HepG2 (cell line): ENCODE data around the gene ABCC2. TPM values are rescaled to one million over a fixed set of nuclear protein-coding genes. Genes with fewer than 3 reads are reported as not detected.

Experiments
- DDIT3 ChIP-seq: sonication (generic); formaldehyde crosslinking; IDR thresholded peaks from 2 replicates; pipeline ENCODE4 v1.4.0; 2020; ENCODE audit warnings: mild to moderate bottlenecking, missing genetic modification reagents
- ELK4 ChIP-seq: sonication (generic); formaldehyde crosslinking; IDR thresholded peaks from 2 replicates; pipeline ENCODE4 v1.9.0; 2021; ENCODE audit warnings: missing genetic modification reagents, borderline replicate concordance
- HHEX ChIP-seq: IDR thresholded peaks from 2 replicates; pipeline ENCODE4 v1.6.1; 2016; ENCODE audit warnings: control low read depth
- HNRNPH1 ChIP-seq: fragments of 200-400 bp; formaldehyde crosslinking; optimal IDR thresholded peaks from 2 replicates; pipeline ENCODE3; 2017; ENCODE audit warnings: mild to moderate bottlenecking, low read depth, low read length
- KAT7 ChIP-seq: IDR thresholded peaks from 2 replicates; pipeline ENCODE4 v1.6.1; 2018; ENCODE audit warnings: borderline replicate concordance, missing compliant biosample characterization
- MED1 ChIP-seq: sonication (generic); formaldehyde crosslinking; IDR thresholded peaks from 2 replicates; pipeline ENCODE4 v1.4.0; 2020; ENCODE audit warnings: missing genetic modification reagents
- MTF1 ChIP-seq: sonication (generic); formaldehyde crosslinking; IDR thresholded peaks from 2 replicates; pipeline ENCODE4 v1.5.0; 2020; ENCODE audit warnings: missing genetic modification reagents
- RNF219 ChIP-seq: sonication (generic); formaldehyde crosslinking; IDR thresholded peaks from 2 replicates; pipeline ENCODE4 v1.5.0; 2020; ENCODE audit warnings: mild to moderate bottlenecking, missing genetic modification reagents
- XBP1 ChIP-seq: sonication (generic); formaldehyde crosslinking; IDR thresholded peaks from 2 replicates; pipeline ENCODE4 v1.5.0; 2020; ENCODE audit warnings: missing genetic modification reagents
- ZNF407 ChIP-seq: sonication (generic); formaldehyde crosslinking; IDR thresholded peaks from one replicate; pipeline ENCODE4 v1.5.1; 2020; ENCODE audit warnings: mild to moderate bottlenecking, missing genetic modification reagents; ENCODE audit errors: not compliant biosample characterization
- polyA plus RNA-seq, 8 experiments: library from polyadenylated mRNA; depleted of rRNA in 3 of 8; stranded (reverse) in 7 of 8; unstranded in 1 of 8; fragments of >200 nt; fragmentation: Illumina TruSeq in 4 of 8; extraction: Trizol in 4 of 8; gene quantifications; 2 replicates each; pipeline versions ENCODE4 v1.2.1 to v1.2.3, GENCODE V29; 2011 to 2016; ENCODE audit warnings: low read depth in 4 of 8, missing spikeins in 1 of 8, mixed read lengths in 1 of 8; ENCODE audit not compliant: insufficient read depth in 1 of 8
- total RNA-seq, 5 experiments: library from RNA; depleted of rRNA; stranded (reverse); fragments of >200 nt; fragmentation: Illumina TruSeq; extraction: Trizol; gene quantifications; 2 replicates each; pipeline ENCODE4 v1.2.3, GENCODE V29; 2016; ENCODE audit warnings: low read depth in 1 of 5

Gene ABCC2
- total and polyA plus RNA-seq, 2 of the 13 experiments (the other 11 are each of a cell fraction or from before 2014, with no cell fraction given), result 181 to 497 TPM

- no peak for TF ChIP-seq RNF219
- no peak for TF ChIP-seq XBP1
- no peak for TF ChIP-seq DDIT3 (CRISPR knock-in tag)
- no peak for TF ChIP-seq KAT7
- TF ChIP-seq MED1, result no peak
- TF ChIP-seq MTF1, result no peak
- TF ChIP-seq HHEX (CRISPR knock-in tag), result no peak
- no peak for TF ChIP-seq HNRNPH1
- no peak for TF ChIP-seq ZNF407
- TF ChIP-seq ELK4 (CRISPR knock-in tag), result no peak
Observed at GRCh38 chr10:99760321-99760720, 22.1 kb upstream of the ABCC2 start (continued).
